NCI-H146 (cell line): ENCODE data around the gene SPINK5.
"Not testable (repeated sequence)": the region's sequence is repeated elsewhere in the genome, so short reads cannot be mapped to it uniquely, and the experiment has no call there.

Source experiments
- DNase-seq: peaks from one replicate; lab custom pipeline; 2025; lab: John Stamatoyannopoulos, UW

The SPINK5 gene

GRCh38 chr5:148063861-148064260, at the start of gene SPINK5:
SPINK5 (plus strand) TSS chr5:148063980; CDS start chr5:148064045, 65 bp downstream.
- DNase-seq: no peak

DNA sequence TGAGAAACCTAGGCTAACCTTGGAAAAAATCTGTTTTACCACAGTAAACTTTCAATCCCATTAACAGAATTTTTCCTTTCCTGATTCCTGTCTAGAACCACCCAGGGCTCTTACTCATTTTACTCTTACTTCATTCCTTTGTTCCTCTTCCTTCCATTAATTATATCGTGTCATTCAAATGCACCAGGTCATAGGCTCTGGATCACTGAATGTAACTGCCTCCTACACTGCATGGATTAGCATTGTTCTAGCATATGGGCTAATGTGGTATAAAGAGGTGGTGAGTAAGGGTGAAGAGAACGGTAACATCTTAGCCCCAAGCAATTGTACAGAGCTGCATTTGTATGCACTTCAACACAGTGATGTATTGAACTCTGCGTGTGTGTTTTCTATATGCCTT, 49.5 kb upstream of the SPINK5 start:
- no peak for DNase-seq

GRCh38 chr5:148020257-148020988, 43.4 kb upstream of the SPINK5 start:
- no peak for DNase-seq

DNA sequence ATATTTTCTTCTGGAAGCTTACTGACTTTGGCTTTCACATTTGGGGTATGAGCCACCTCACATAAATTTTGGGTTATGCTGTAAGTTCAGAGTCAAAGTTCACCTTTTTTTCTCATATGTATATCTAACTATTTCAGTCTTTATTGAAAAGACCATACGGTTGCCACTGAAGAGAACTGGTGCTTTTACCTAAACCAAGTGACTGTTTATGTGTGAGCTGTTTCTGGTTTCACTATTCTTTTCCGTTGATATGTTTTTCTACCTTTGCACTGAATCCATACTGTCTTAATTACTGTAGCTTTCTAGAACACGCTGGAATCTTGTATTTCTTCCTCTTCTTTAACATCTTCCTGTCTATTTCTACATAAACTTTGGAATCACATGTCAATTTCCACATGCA, 36.3 kb upstream of the SPINK5 start:
- DNase-seq: no peak

DNA sequence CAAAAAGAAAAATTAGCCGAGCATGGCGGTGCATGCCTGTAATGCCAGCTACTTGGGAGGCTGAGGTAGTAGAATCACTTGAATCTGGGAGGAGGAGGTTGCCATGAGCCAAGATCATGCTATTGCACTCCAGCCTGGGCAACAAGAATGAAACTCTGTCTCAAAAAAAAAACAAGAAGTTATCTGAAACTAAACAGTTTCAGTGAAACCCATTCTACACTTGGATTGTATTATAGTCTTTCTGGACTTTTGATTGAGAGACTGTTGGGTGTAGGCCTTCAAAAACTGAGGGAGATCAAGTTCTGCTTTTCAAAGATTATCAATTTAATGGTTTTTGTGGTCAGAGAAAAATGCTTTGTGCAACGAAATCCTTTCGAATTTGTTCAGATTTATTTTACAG, 34.6 kb upstream of the SPINK5 start:
- no peak for DNase-seq

- no peak for DNase-seq
These were observed 30.6 kb upstream of the SPINK5 start for GRCh38 chr5:148033134-148033533.

GRCh38 chr5:148035676-148036075, 28.1 kb upstream of the SPINK5 start:
- no peak for DNase-seq

- no peak for DNase-seq
These were observed 20.9 kb upstream of the SPINK5 start for GRCh38 chr5:148042881-148043280.

- no peak for DNase-seq
These were observed 20.1 kb upstream of the SPINK5 start for GRCh38 chr5:148043705-148044104.

DNA sequence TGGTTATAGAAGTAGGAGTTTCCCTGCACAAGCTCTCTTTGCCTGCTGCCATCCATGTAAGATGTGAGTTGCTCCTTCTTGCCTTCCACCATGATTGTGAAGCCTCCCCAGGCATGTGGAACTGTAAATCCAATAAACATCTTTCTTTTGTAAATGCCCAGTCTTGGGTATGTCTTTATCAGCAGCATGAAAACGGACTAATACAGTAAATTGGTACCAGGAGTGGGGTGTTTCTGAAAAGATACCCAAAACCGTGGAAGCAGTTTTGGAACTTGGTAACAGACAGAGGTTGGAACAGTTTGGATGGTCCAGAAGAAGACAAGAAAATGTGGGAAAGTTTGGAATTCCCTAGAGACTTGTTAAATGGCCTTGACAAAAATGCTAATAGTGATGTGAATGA, 8.6 kb upstream of the SPINK5 start:
- DNase-seq: not testable (repeated sequence)

- no peak for DNase-seq
These were observed 3.5 kb upstream of the SPINK5 start for GRCh38 chr5:148060309-148060708.

DNA sequence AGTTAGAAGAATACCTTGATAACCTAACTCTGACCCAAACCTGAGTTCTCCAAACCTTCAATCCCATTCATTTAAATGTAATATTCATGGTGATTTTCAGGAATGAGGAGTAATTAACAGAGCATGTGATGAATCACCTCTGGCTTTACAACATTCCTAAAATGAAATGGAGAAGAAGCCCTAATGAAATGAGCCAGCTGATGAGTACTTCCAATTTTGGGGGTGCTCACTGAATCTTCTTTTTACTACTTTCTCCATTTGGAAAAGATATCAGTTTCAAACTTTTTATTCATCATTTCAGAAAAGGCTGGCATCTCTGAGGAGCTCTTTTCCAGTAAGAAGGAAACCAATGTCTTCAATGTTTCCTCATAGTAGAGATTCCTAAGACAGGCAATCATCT, 2.9 kb upstream of the SPINK5 start:
- DNase-seq: no peak

- no peak for DNase-seq
These were observed 6.8 kb downstream of the SPINK5 start for GRCh38 chr5:148070621-148071020.

GRCh38 chr5:148072207-148072606, 8.4 kb downstream of the SPINK5 start:
- DNase-seq: no peak

GRCh38 chr5:148075529-148075928, 11.7 kb downstream of the SPINK5 start:
- no peak for DNase-seq

DNA sequence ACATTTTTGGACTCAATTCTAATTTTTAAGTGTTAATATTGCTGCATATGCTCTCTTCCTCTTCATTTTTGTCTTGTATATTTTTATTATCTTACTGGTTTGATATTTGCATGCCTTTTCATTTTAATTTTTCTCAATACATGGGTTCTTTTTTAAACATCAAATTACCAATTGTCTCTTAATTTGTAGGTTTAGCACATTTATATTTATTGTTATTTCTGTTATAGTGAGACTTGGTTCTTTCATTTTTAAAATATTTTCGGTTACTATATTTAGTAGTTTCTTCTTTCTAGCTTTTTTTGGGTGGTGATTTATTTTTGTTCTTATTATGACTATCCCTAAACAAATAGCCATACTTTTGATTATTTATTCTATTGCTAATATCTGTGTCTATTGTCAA, 19.4 kb downstream of the SPINK5 start:
- DNase-seq: no peak

DNA sequence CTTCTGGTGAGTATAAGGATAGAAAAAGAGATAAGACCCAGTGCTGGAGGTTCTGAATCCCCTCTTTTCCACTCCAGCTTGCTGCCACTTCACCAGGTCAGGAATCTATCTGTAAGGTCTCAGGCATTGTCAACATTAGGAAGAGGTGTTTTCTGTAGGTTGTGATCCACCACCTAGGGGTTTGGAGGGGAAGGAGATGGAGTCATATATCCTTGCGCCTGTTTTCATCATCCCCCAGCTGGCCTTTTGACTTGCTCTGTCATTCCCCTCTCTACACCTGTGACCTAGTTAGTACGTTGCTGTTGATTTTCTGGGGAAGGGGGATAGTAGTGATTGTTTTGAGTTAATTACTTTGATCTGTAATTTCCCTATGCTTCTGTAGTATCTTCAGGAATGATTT, 20.5 kb downstream of the SPINK5 start:
- DNase-seq: no peak

DNA sequence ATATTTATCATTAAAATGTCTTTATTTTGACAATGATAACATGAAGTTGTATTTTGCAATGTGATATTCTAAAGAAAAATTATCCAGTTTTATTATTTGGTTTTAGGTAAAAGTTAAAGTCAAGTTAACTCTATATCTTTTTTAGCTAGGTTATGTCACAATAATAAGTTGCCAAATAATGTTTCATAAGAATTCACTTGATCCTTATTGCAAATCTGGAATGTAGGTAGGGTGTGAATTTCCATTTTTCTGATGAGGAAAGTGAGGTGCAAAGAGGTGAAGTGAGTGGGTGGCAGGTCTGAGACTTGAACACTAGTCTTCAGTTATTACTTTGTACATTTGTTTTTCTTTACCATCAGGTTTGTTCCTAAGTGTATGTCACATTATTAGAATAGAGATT, 21.5 kb downstream of the SPINK5 start:
- DNase-seq: no peak

- DNase-seq: no peak
These were observed 22.4 kb downstream of the SPINK5 start for GRCh38 chr5:148085977-148086705.

GRCh38 chr5:148090146-148090772, 26.5 kb downstream of the SPINK5 start:
- no peak for DNase-seq

- no peak for DNase-seq
These were observed 27.0 kb downstream of the SPINK5 start for GRCh38 chr5:148090773-148091250.

GRCh38 chr5:148091991-148092964, 28.5 kb downstream of the SPINK5 start:
- no peak for DNase-seq
